ENCODE results near the gene RABEPK. TPM values are rescaled to one million over a fixed set of nuclear protein-coding genes. Genes with fewer than 3 reads are reported as not detected.

Gene RABEPK, protein sequence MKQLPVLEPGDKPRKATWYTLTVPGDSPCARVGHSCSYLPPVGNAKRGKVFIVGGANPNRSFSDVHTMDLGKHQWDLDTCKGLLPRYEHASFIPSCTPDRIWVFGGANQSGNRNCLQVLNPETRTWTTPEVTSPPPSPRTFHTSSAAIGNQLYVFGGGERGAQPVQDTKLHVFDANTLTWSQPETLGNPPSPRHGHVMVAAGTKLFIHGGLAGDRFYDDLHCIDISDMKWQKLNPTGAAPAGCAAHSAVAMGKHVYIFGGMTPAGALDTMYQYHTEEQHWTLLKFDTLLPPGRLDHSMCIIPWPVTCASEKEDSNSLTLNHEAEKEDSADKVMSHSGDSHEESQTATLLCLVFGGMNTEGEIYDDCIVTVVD
- total RNA-seq, result 12.5 and 27.3 TPM in 2 replicates

GRCh38 chr9:125200216-125201047 lies at the start of gene RABEPK:
Gene RABEPK (plus strand): TSS chr9:125200542. CDS start chr9:125203014, 2,472 bp downstream.

GRCh38 chr9:125189361-125190289 lies 10.7 kb upstream of the RABEPK start, which contains the start of gene PPP6C:
Gene PPP6C (minus strand): TSS chr9:125189803. CDS start chr9:125189718, 85 bp downstream.

GRCh38 chr9:125241000-125241862 lies 40.9 kb downstream of the RABEPK start, which contains the start of gene HSPA5:
Gene HSPA5 (minus strand): TSS chr9:125241343. CDS start chr9:125241126, 217 bp downstream.

DNA sequence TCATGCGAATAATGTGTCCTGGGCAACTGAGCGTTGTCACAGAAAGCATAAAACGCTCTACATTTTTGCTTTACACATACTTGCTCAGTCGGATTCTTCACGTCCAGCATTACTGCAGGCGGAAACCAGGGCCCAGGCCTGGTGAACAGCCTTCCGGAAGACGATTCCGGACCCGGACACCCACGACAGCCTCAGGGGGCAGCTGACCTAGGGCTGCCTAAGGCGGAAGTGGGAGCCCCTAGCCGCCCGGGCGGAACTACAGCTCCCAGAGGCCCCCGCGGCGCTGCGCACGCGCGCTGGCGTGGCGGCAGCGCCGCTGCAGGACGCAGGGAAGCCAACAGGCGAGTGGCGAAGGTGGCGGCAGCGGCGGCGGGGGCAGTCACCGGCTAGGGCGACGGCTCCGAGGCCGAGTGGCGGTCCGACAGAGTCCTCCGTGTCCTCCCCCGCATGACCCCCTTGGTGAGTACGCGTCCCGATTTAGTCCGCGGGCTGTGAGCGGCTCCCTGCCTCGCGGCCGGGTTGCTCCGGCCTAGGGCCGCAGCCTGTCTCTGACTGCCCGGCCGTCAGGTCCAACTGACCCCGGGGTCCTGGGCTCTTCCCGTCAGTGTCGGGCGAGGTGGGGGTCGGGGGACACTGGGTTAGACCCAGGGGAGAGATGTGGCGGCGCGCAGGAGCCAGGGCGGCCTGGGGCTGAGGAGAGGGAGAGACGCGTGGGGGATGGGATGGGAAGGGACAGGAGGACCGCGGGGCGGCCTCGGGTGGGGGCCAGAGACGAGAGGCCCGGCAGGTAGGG lies 61.4 kb downstream of the RABEPK start, which contains the start of gene GAPVD1:
Gene GAPVD1 (plus strand): TSS at position 326 of the 793 bp plus-strand sequence. CDS start 37,096 bp downstream, outside the sequence.

Other genes with a start within 250 kb of the RABEPK start
- 4.0 and 10.4 TPM in 2 replicates for gene SCAI, start 57.0 kb upstream of the RABEPK start, total RNA-seq
- 20.7 and 32.9 TPM in 2 replicates for gene PPP6C, start 10.7 kb upstream of the RABEPK start, total RNA-seq
- 263 and 482 TPM in 2 replicates for gene HSPA5, start 40.8 kb downstream of the RABEPK start, total RNA-seq
- 24.0 and 32.0 TPM in 2 replicates for gene GAPVD1, start 61.3 kb downstream of the RABEPK start, total RNA-seq